Femur (tissue), 1 donor: ENCODE measurements around the gene PRKCH.

Experiments used
- DNase-seq: peaks from one replicate; pipeline ENCODE4 v3.0.0-alpha.2; 2017

PRKCH gene

GRCh38 chr14:61536661-61537562, 215.5 kb downstream of the PRKCH start:
- DNase-seq, result no peak

- DNase-seq, result no peak
Measured at GRCh38 chr14:61537563-61538463, 216.4 kb downstream of the PRKCH start.

- no peak for DNase-seq
Measured at GRCh38 chr14:61538464-61539022, 217.2 kb downstream of the PRKCH start.

- no peak for DNase-seq
Measured at GRCh38 chr14:61539631-61540030, 218.3 kb downstream of the PRKCH start.

GRCh38 chr14:61540931-61541330, 219.6 kb downstream of the PRKCH start:
- no peak for DNase-seq

GRCh38 chr14:61542848-61543790, 221.7 kb downstream of the PRKCH start:
- peak; percentile 79 for DNase-seq

- DNase-seq, result no peak
Measured at GRCh38 chr14:61543946-61544345, 222.6 kb downstream of the PRKCH start.

- DNase-seq, result no peak
Measured at GRCh38 chr14:61544448-61545330, 223.3 kb downstream of the PRKCH start.

- DNase-seq, result no peak
Measured at GRCh38 chr14:61545726-61546455, 224.5 kb downstream of the PRKCH start.

- DNase-seq, result peak; percentile 72
Measured at GRCh38 chr14:61547186-61548069, 226.0 kb downstream of the PRKCH start.

- no peak for DNase-seq
Measured at GRCh38 chr14:61549425-61549824, 228.0 kb downstream of the PRKCH start.

GRCh38 chr14:61551384-61551783, 230.0 kb downstream of the PRKCH start:
- no peak for DNase-seq

GRCh38 chr14:61552241-61552640, 230.9 kb downstream of the PRKCH start:
- DNase-seq, result no peak

- no peak for DNase-seq
Measured at GRCh38 chr14:61553730-61554641, 232.6 kb downstream of the PRKCH start.

GRCh38 chr14:61555056-61555838, 233.9 kb downstream of the PRKCH start:
- DNase-seq, result no peak

- DNase-seq, result no peak
Measured at GRCh38 chr14:61556455-61556854, 235.1 kb downstream of the PRKCH start.

GRCh38 chr14:61557262-61557661, 235.9 kb downstream of the PRKCH start:
- no peak for DNase-seq
